Stimulated activated CD4-positive, alpha-beta T cell treated with anti-CD3 and anti-CD28 coated beads, Interleukin-2, amount 100 ng/mL, for 48 hours (primary cell): Measurements from ENCODE around the gene ABO.
A peak's percentile ranks its signal among the peaks of the same experiment; 100 is the strongest.
"Not testable (repeated sequence)": the region's sequence is repeated elsewhere in the genome, so short reads cannot be mapped to it uniquely, and the experiment has no call there.

Source experiments
- DNase-seq, 2 donors: peaks; one replicate each; pipeline ENCODE4 v3.0.0-alpha.2; 2020

ABO gene

GRCh38 chr9:133239533-133240090 is 35.4 kb downstream of the ABO start:
- no peak for DNase-seq

GRCh38 chr9:133238851-133239532 is 36.0 kb downstream of the ABO start:
- peak; percentile 70 to 72 for DNase-seq

- peak; percentile 15 to 19 for DNase-seq
Measured at GRCh38 chr9:133238272-133238850, 36.6 kb downstream of the ABO start.

GRCh38 chr9:133237035-133237731 is 37.8 kb downstream of the ABO start:
- no peak for DNase-seq

GRCh38 chr9:133236291-133237034 is 38.5 kb downstream of the ABO start:
- DNase-seq, result not testable (repeated sequence)

- no peak for DNase-seq
Measured at GRCh38 chr9:133235549-133236222, 39.3 kb downstream of the ABO start.

GRCh38 chr9:133234577-133235322 is 40.3 kb downstream of the ABO start:
- DNase-seq, result no peak

GRCh38 chr9:133233681-133234432 is 41.1 kb downstream of the ABO start:
- DNase-seq, result no peak

- DNase-seq, result not testable (repeated sequence)
Measured at GRCh38 chr9:133231934-133232568, 43.0 kb downstream of the ABO start.

GRCh38 chr9:133230514-133230913 is 44.5 kb downstream of the ABO start:
- not testable (repeated sequence) for DNase-seq

- DNase-seq, result no peak
Measured at GRCh38 chr9:133230093-133230492, 44.9 kb downstream of the ABO start.

- DNase-seq, result not testable (repeated sequence)
Measured at GRCh38 chr9:133228474-133229193, 46.4 kb downstream of the ABO start.

GRCh38 chr9:133227996-133228395 is 47.0 kb downstream of the ABO start:
- not testable (repeated sequence) for DNase-seq

- no peak for DNase-seq
Measured at GRCh38 chr9:133227242-133227860, 47.6 kb downstream of the ABO start.

- no peak for DNase-seq
Measured at GRCh38 chr9:133226219-133227171, 48.5 kb downstream of the ABO start.

GRCh38 chr9:133225171-133226011 is 49.6 kb downstream of the ABO start:
- no peak for DNase-seq

GRCh38 chr9:133224762-133225161 is 50.2 kb downstream of the ABO start:
- DNase-seq, result no peak
